Loucy (cell line): ENCODE data around the gene MCOLN2.

Experiments
- H2AFZ ChIP-seq: fragments of 200-600 bp; sonication (generic); 2 replicates; pipeline ENCODE4 v1.6.0; 2016; ENCODE audit warnings: antibody characterized with exemption, mild to moderate bottlenecking, low read length, moderate library complexity
- H3F3A ChIP-seq: fragments of 200-600 bp; 2 replicates; pipeline ENCODE4 v1.6.0; 2016; ENCODE audit warnings: antibody characterized with exemption, low read depth, mild to moderate bottlenecking
- H3K27me3 ChIP-seq: fragments of 200-600 bp; sonication (generic); 2 replicates; pipeline ENCODE4 v1.6.1; 2014; ENCODE audit warnings: low read length, mild to moderate bottlenecking; ENCODE audit not compliant: insufficient read depth, poor library complexity, severe bottlenecking
- H3K36me3 ChIP-seq: fragments of 200-600 bp; sonication (generic); 2 replicates; pipeline ENCODE4 v1.6.1; 2016; ENCODE audit warnings: low read length; ENCODE audit not compliant: insufficient read depth
- H3K4me1 ChIP-seq: fragments of 200-600 bp; sonication (generic); 2 replicates; pipeline ENCODE4 v1.5.1; 2014; ENCODE audit warnings: low read length, mild to moderate bottlenecking; ENCODE audit not compliant: insufficient read depth, poor library complexity, severe bottlenecking
- H3K4me2 ChIP-seq: fragments of 200-600 bp; sonication (generic); 2 replicates; pipeline ENCODE4 v1.6.0; 2014; ENCODE audit warnings: antibody characterized with exemption, low read length, low read depth, mild to moderate bottlenecking; ENCODE audit not compliant: poor library complexity, severe bottlenecking
- H3K4me3 ChIP-seq: fragments of 200-600 bp; sonication (generic); 2 replicates; pipeline ENCODE4 v1.5.1; 2014; ENCODE audit warnings: low read length, mild to moderate bottlenecking, mixed read lengths; ENCODE audit not compliant: poor library complexity, severe bottlenecking
- H3K79me2 ChIP-seq: fragments of 200-600 bp; sonication (generic); 2 replicates; pipeline ENCODE4 v1.6.1; 2014; ENCODE audit warnings: low read length; ENCODE audit not compliant: insufficient read depth
- H3K9ac ChIP-seq: fragments of 200-600 bp; sonication (generic); 2 replicates; pipeline ENCODE4 v1.6.0; 2014; ENCODE audit warnings: mild to moderate bottlenecking, low read depth, low read length, moderate library complexity; ENCODE audit not compliant: poor library complexity, severe bottlenecking
- H3K9me2 ChIP-seq: fragments of 200-600 bp; sonication (generic); replicated peaks from 2 replicates; pipeline ENCODE4 v1.6.1; 2016; ENCODE audit warnings: low read depth, low read length, mixed read lengths
- H3K9me3 ChIP-seq: fragments of 200-600 bp; sonication (generic); 2 replicates; pipeline ENCODE4 v1.6.1; 2014; ENCODE audit warnings: mild to moderate bottlenecking, antibody characterized with exemption, low read length, low read depth; ENCODE audit not compliant: insufficient read depth
- H4K20me1 ChIP-seq: fragments of 200-600 bp; sonication (generic); 2 replicates; pipeline ENCODE4 v1.6.0; 2014; ENCODE audit warnings: antibody characterized with exemption, low read length, mild to moderate bottlenecking; ENCODE audit not compliant: insufficient read depth, poor library complexity, severe bottlenecking
- CTCF ChIP-seq: fragments of 200-600 bp; sonication (generic); conservative IDR thresholded peaks from 2 replicates; pipeline ENCODE4 v1.5.1; 2014; ENCODE audit warnings: mild to moderate bottlenecking, antibody characterized with exemption, low read length
- EZH2phosphoT487 ChIP-seq: fragments of 200-600 bp; IDR thresholded peaks from 2 replicates; pipeline ENCODE4 v1.6.1; 2018; ENCODE audit warnings: antibody characterized with exemption, mild to moderate bottlenecking, moderate library complexity, borderline replicate concordance

MCOLN2 gene

GRCh38 chr1:84884671-84885389 is 112.1 kb downstream of the MCOLN2 start:
- Histone ChIP-seq H3K4me3 (no peak overlapping the region), H3K9me3 (no peaks in the 10 kb centered on the region; the same call in 1 of the 2 replicates), H3K4me2 (no peak overlapping the region), H3K9ac (no peak overlapping the region), H3K9me2 (no peaks in the 10 kb centered on the region), H3K36me3 (no peaks in the 10 kb centered on the region), H3F3A (no peaks in the 10 kb centered on the region), H3K4me1 (no peaks in the 10 kb centered on the region), H3K79me2 (no peaks in the 10 kb centered on the region), H4K20me1 (no peaks in the 10 kb centered on the region), H2AFZ (no peak overlapping the region), H3K27me3 (no peaks in the 10 kb centered on the region)
- TF ChIP-seq CTCF = no peak
- TF ChIP-seq EZH2phosphoT487 = no peak

- Histone ChIP-seq H3K4me2 (no peak overlapping the region), H4K20me1 (no peaks in the 10 kb centered on the region), H3K9me3 (no peaks in the 10 kb centered on the region; the same call in 1 of the 2 replicates), H3K9me2 (no peaks in the 10 kb centered on the region), H2AFZ (no peak overlapping the region), H3K79me2 (no peaks in the 10 kb centered on the region), H3K9ac (no peak overlapping the region), H3K4me1 (no peaks in the 10 kb centered on the region), H3F3A (no peaks in the 10 kb centered on the region), H3K4me3 (no peak overlapping the region), H3K27me3 (no peaks in the 10 kb centered on the region), H3K36me3 (no peaks in the 10 kb centered on the region)
- no peak for TF ChIP-seq EZH2phosphoT487
- no peak for TF ChIP-seq CTCF
Observed at GRCh38 chr1:84883286-84883685, 113.6 kb downstream of the MCOLN2 start.

- H3K4me2 ChIP-seq = no peak overlapping the region
Observed at GRCh38 chr1:84877592-84877991, 119.3 kb downstream of the MCOLN2 start.

More at GRCh38 chr1:84877592-84877991, 119.3 kb downstream of the MCOLN2 start:
- no peaks in the 10 kb centered on the region for H3K9me2 ChIP-seq
- H3K79me2 ChIP-seq = no peaks in the 10 kb centered on the region
- H3K27me3 ChIP-seq = no peaks in the 10 kb centered on the region
- no peaks in the 10 kb centered on the region for H3K36me3 ChIP-seq
- no peak overlapping the region for H3K9ac ChIP-seq
- no peaks in the 10 kb centered on the region; the same call in 1 of the 2 replicates for H3K9me3 ChIP-seq
- no peak overlapping the region for H2AFZ ChIP-seq
- H3K4me1 ChIP-seq = no peaks in the 10 kb centered on the region
- H3K4me3 ChIP-seq = no peak overlapping the region
- no peaks in the 10 kb centered on the region for H3F3A ChIP-seq
- no peaks in the 10 kb centered on the region for H4K20me1 ChIP-seq
- TF ChIP-seq EZH2phosphoT487 (no peak), CTCF (no peak)
